Measurements from ENCODE around the gene HOXD8. TPM values are rescaled to one million over a fixed set of nuclear protein-coding genes. Genes with fewer than 3 reads are reported as not detected.

HOXD8 gene
- total RNA-seq, 1 donor from 2014 or later, result not detected

DNA sequence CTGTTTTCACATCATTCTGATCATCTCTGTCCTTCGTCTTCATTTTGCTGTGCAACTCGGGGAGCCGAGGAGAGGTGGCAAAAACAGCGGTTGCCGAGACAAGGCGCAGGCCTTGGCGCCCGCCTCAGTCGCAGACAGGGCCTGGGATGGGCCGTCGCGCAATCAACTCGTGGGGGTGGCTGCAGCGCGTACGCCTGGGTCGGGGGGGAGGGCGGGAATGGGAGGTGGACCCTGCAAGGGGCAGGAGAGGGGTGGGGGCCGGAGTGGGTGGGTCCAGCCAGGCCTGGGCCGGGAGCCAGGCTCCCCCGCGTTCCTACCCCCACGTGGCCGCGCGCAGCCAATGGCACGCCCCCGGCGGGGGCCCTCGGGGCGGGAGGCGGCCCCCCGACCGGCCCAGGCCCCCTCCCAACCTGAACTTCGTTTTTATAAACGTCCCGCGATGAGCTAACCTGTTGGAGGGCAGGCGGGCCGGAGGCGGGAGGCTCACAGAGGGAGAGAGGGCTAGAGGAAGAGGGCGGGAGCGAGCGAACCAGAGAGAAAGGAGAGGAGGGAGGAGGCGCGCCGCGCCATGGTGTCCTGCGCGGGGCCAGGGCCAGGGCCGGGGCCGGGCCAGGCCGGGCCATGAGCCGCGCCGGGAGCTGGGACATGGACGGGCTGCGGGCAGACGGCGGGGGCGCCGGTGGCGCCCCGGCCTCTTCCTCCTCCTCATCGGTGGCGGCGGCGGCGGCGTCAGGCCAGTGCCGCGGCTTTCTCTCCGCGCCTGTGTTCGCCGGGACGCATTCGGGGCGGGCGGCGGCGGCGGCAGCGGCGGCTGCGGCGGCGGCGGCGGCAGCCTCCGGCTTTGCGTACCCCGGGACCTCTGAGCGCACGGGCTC lies 37.0 kb upstream of the HOXD8 start, which contains the start of gene HOXD13:
TSS of gene HOXD13 (plus strand) at position 452 of the 875 bp plus-strand sequence. CDS start at position 622, 170 bp downstream.
- H3K79me2 ChIP-seq (ENCODE audit: low read depth), result no peaks in the 10 kb centered on the region
- H3K27ac ChIP-seq, result no peak within 1 kb of the TSS
- no peaks in the 10 kb centered on the region for H3K36me3 ChIP-seq
- DNase-seq (ENCODE audit: low spot score), result peak; percentile 80
- Mint-ChIP-seq H3K4me3 (peak within 1 kb of the TSS; percentile 80), H3K9me3 (peaks cover 6% of the 10 kb centered on the region), H3K27ac (no peak within 1 kb of the TSS), H3K36me3 (no peaks in the 10 kb centered on the region), H3K4me1 (peaks cover 6% of the 10 kb centered on the region), H3K27me3 (ENCODE audit: insufficient read depth, low read depth) (peaks cover 90% of the 10 kb centered on the region)
- peaks cover 100% of the 10 kb centered on the region for H3K27me3 ChIP-seq
- peak within 1 kb of the TSS; percentile 52 for H3K4me3 ChIP-seq
- H3K4me1 ChIP-seq, result no peaks in the 10 kb centered on the region
- no peaks in the 10 kb centered on the region for H3F3A ChIP-seq (ENCODE audit: low read depth)
- no peaks in the 10 kb centered on the region for H3K9me3 ChIP-seq (ENCODE audit: low read depth)
- no peak within 1 kb of the TSS for H3K9ac ChIP-seq
- peak within 1 kb of the TSS; percentile 80 for H3K4me2 ChIP-seq
- TF ChIP-seq EZH2 (IDR thresholded peaks at IDR 0.05) (peak; percentile 37), EZH2phosphoT487 (IDR thresholded peaks at IDR 0.05) (peak; percentile 75)
- TF ChIP-seq, protein P1, sequence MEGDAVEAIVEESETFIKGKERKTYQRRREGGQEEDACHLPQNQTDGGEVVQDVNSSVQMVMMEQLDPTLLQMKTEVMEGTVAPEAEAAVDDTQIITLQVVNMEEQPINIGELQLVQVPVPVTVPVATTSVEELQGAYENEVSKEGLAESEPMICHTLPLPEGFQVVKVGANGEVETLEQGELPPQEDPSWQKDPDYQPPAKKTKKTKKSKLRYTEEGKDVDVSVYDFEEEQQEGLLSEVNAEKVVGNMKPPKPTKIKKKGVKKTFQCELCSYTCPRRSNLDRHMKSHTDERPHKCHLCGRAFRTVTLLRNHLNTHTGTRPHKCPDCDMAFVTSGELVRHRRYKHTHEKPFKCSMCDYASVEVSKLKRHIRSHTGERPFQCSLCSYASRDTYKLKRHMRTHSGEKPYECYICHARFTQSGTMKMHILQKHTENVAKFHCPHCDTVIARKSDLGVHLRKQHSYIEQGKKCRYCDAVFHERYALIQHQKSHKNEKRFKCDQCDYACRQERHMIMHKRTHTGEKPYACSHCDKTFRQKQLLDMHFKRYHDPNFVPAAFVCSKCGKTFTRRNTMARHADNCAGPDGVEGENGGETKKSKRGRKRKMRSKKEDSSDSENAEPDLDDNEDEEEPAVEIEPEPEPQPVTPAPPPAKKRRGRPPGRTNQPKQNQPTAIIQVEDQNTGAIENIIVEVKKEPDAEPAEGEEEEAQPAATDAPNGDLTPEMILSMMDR (IDR thresholded peaks at IDR 0.05), result no peak
- peak within 1 kb of the TSS; percentile 64 for H2AFZ ChIP-seq (replicated peaks)
- H4K20me1 ChIP-seq (ENCODE audit: low read depth), result peaks cover 88% of the 10 kb centered on the region

DNA sequence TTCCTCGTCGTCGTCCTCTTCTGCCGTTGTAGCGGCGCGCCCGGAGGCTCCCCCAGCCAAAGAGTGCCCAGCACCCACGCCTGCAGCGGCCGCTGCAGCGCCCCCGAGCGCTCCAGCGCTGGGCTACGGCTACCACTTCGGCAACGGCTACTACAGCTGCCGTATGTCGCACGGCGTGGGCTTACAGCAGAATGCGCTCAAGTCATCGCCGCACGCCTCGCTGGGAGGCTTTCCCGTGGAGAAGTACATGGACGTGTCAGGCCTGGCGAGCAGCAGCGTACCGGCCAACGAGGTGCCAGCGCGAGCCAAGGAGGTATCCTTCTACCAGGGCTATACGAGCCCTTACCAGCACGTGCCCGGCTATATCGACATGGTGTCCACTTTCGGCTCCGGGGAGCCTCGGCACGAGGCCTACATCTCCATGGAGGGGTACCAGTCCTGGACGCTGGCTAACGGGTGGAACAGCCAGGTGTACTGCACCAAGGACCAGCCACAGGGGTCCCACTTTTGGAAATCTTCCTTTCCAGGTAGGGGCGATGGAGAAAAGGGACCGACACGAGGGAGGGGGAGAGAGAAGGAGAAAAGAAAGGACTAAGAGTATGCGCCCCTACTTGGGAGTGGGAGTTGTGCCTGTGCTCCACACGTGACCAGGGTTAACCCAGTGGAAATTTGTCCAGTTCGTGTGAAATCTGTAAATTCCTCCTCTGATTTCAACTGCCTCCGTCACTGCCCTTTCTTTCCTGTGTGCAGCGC lies 36.2 kb upstream of the HOXD8 start:
- TF ChIP-seq EZH2 (IDR thresholded peaks at IDR 0.05) (peak; percentile 98), EZH2phosphoT487 (IDR thresholded peaks at IDR 0.05) (peak; percentile 90)
- TF ChIP-seq, protein P1 (IDR thresholded peaks at IDR 0.05), result peak; percentile 35
- no peak overlapping the region for H3K27ac Mint-ChIP-seq
- H3K4me3 Mint-ChIP-seq, result peak overlapping the region; percentile 72

DNA sequence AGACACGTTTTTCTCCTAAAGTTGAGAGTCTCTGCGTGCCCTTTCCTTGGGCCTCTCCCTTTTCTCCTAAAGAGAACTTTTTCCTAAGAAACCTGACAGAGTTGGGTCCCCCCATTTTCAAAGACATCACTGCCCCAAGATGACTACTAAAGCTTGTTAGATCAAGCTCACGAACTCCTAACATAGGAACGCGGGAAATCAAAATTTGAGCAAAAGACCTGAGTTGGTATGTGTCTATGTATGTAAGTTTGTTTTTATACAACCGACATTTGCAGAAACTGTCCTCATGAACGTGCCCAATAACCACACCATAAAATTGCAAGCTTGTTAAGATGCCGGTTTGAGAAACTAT lies 35.6 kb upstream of the HOXD8 start:
- Mint-ChIP-seq H3K4me1 (peaks cover 10% of the 10 kb centered on the region), H3K4me3 (peak overlapping the region; percentile 7), H3K27me3 (ENCODE audit: insufficient read depth, low read depth) (peaks cover 90% of the 10 kb centered on the region), H3K27ac (no peak overlapping the region), H3K36me3 (no peaks in the 10 kb centered on the region), H3K9me3 (peaks cover 6% of the 10 kb centered on the region)
- H3K4me2 ChIP-seq, result no peak overlapping the region
- TF ChIP-seq EZH2phosphoT487 (IDR thresholded peaks at IDR 0.05) (no peak), EZH2 (IDR thresholded peaks at IDR 0.05) (peak; percentile 87)
- TF ChIP-seq, protein P1 (IDR thresholded peaks at IDR 0.05), result no peak
- no peak overlapping the region for H3K4me3 ChIP-seq
- H3K36me3 ChIP-seq, result no peaks in the 10 kb centered on the region
- H3K27me3 ChIP-seq, result peaks cover 100% of the 10 kb centered on the region
- H3K79me2 ChIP-seq (ENCODE audit: low read depth), result no peaks in the 10 kb centered on the region
- peaks cover 94% of the 10 kb centered on the region for H4K20me1 ChIP-seq (ENCODE audit: low read depth)
- no peaks in the 10 kb centered on the region for H3K4me1 ChIP-seq
- no peak overlapping the region for H3K9ac ChIP-seq
- no peaks in the 10 kb centered on the region for H3K9me3 ChIP-seq (ENCODE audit: low read depth)
- H3K27ac ChIP-seq, result no peak overlapping the region
- H3F3A ChIP-seq (ENCODE audit: low read depth), result no peaks in the 10 kb centered on the region
- H2AFZ ChIP-seq (replicated peaks), result no peak overlapping the region
- DNase-seq (ENCODE audit: low spot score), result no peak

More for the DNA sequence above, 36.2 kb upstream of the HOXD8 start:
- Histone ChIP-seq H3K27ac (no peak overlapping the region), H3K4me1 (no peaks in the 10 kb centered on the region), H3F3A (ENCODE audit: low read depth) (no peaks in the 10 kb centered on the region), H3K9me3 (ENCODE audit: low read depth) (no peaks in the 10 kb centered on the region), H3K27me3 (peaks cover 100% of the 10 kb centered on the region), H2AFZ (replicated peaks) (peak overlapping the region; percentile 64), H3K36me3 (no peaks in the 10 kb centered on the region), H3K4me2 (peak overlapping the region; percentile 80), H3K79me2 (ENCODE audit: low read depth) (no peaks in the 10 kb centered on the region), H3K4me3 (peak overlapping the region; percentile 52), H4K20me1 (ENCODE audit: low read depth) (peaks cover 93% of the 10 kb centered on the region), H3K9ac (no peak overlapping the region)
- peak; percentile 71 for DNase-seq (ENCODE audit: low spot score)
- Mint-ChIP-seq H3K9me3 (peaks cover 6% of the 10 kb centered on the region), H3K4me1 (peaks cover 10% of the 10 kb centered on the region), H3K36me3 (no peaks in the 10 kb centered on the region), H3K27me3 (ENCODE audit: insufficient read depth, low read depth) (peaks cover 90% of the 10 kb centered on the region)

Data from neural progenitor cell (in vitro differentiated cells).